OCI-LY1 (cell line): ENCODE measurements around the gene KSR1.

Experiments used
- H2AFZ ChIP-seq: fragments of 200-600 bp; sonication (generic), shearing (Covaris generic); 2 replicates; pipeline ENCODE4 v1.6.0; 2014; ENCODE audit warnings: antibody characterized with exemption, mild to moderate bottlenecking, low read length
- H3F3A ChIP-seq: fragments of 200-600 bp; sonication (generic), shearing (Covaris generic); 2 replicates; pipeline ENCODE4 v1.6.0; 2014; ENCODE audit warnings: mild to moderate bottlenecking, antibody characterized with exemption, low read length, moderate library complexity; ENCODE audit not compliant: insufficient read depth
- H3K27ac ChIP-seq: fragments of 200-600 bp; sonication (generic); 2 replicates; pipeline ENCODE4 v1.5.1; 2014; ENCODE audit warnings: low read length, mixed run types, mild to moderate bottlenecking, low read depth; ENCODE audit not compliant: poor library complexity, severe bottlenecking
- H3K27me3 ChIP-seq: fragments of 200-600 bp; sonication (generic); 2 replicates; pipeline ENCODE4 v1.6.0; 2014; ENCODE audit warnings: antibody characterized with exemption, mild to moderate bottlenecking, low read length, moderate library complexity; ENCODE audit not compliant: insufficient read depth
- H3K36me3 ChIP-seq: fragments of 200-600 bp; sonication (generic); 2 replicates; pipeline ENCODE4 v1.6.1; 2014; ENCODE audit warnings: mild to moderate bottlenecking, antibody characterized with exemption, low read length, moderate library complexity, mixed read lengths; ENCODE audit not compliant: insufficient read depth
- H3K4me1 ChIP-seq: fragments of 200-600 bp; sonication (generic); 2 replicates; pipeline ENCODE4 v1.5.1; 2014; ENCODE audit warnings: mild to moderate bottlenecking, low read length, moderate library complexity; ENCODE audit not compliant: insufficient read depth, severe bottlenecking
- H3K4me2 ChIP-seq: fragments of 200-600 bp; sonication (generic), shearing (Covaris generic); 2 replicates; pipeline ENCODE4 v1.6.1; 2014; ENCODE audit warnings: low read length
- H3K4me3 ChIP-seq: fragments of 200-600 bp; sonication (generic); 2 replicates; pipeline ENCODE4 v1.5.1; 2014; ENCODE audit warnings: low read length, low read depth, mild to moderate bottlenecking, mixed read lengths; ENCODE audit not compliant: poor library complexity, severe bottlenecking
- H3K79me2 ChIP-seq: fragments of 200-600 bp; shearing (Covaris generic); 2 replicates; pipeline ENCODE4 v1.6.1; 2016; ENCODE audit warnings: mixed run types, low read length, mixed read lengths; ENCODE audit not compliant: insufficient read depth
- H3K9ac ChIP-seq: fragments of 200-600 bp; sonication (generic), shearing (Covaris generic); 2 replicates; pipeline ENCODE4 v1.6.1; 2014; ENCODE audit warnings: mild to moderate bottlenecking, low read length, mixed read lengths
- H3K9me2 ChIP-seq: fragments of 200-600 bp; sonication (generic), shearing (Covaris generic); 2 replicates; pipeline ENCODE4 v1.6.1; 2014; ENCODE audit warnings: low read depth, mild to moderate bottlenecking, low read length, mixed read lengths
- H3K9me3 ChIP-seq: fragments of 200-600 bp; shearing (Covaris generic); 2 replicates; pipeline ENCODE4 v1.6.1; 2014; ENCODE audit warnings: low read length, mixed read lengths
- H4K20me1 ChIP-seq: fragments of 200-600 bp; sonication (generic), shearing (Covaris generic); 2 replicates; pipeline ENCODE4 v1.6.0; 2016; ENCODE audit warnings: mild to moderate bottlenecking, low read length; ENCODE audit not compliant: insufficient read depth
- CTCF ChIP-seq: fragments of 200-600 bp; sonication (generic), shearing (Covaris generic); IDR thresholded peaks from 2 replicates; pipeline ENCODE4 v1.5.1; 2017; ENCODE audit warnings: mild to moderate bottlenecking, antibody characterized with exemption, low read length, moderate library complexity, mixed read lengths
- EZH2 ChIP-seq: fragments of 200-600 bp; sonication (generic), shearing (Covaris generic); IDR thresholded peaks from 2 replicates; pipeline ENCODE4 v1.8.0; 2017; ENCODE audit warnings: borderline replicate concordance, mixed run types, mild to moderate bottlenecking, antibody characterized with exemption, low read length, moderate library complexity, mixed read lengths

KSR1 gene

GRCh38 chr17:27512511-27513346 is 56.5 kb downstream of the KSR1 start:
- H3F3A ChIP-seq = no peaks in the 10 kb centered on the region
- no peak overlapping the region for H3K4me3 ChIP-seq
- no peaks in the 10 kb centered on the region for H3K27me3 ChIP-seq
- no peak overlapping the region for H3K27ac ChIP-seq
- H3K9ac ChIP-seq = no peak overlapping the region
- H4K20me1 ChIP-seq = no peaks in the 10 kb centered on the region
- H3K36me3 ChIP-seq = no peaks in the 10 kb centered on the region
- no peaks in the 10 kb centered on the region for H3K79me2 ChIP-seq
- no peaks in the 10 kb centered on the region for H3K9me2 ChIP-seq
- TF ChIP-seq CTCF (no peak), EZH2 (no peak)
- H3K4me2 ChIP-seq = no peak overlapping the region
- H3K4me1 ChIP-seq = no peaks in the 10 kb centered on the region
- H2AFZ ChIP-seq = no peak overlapping the region
- no peaks in the 10 kb centered on the region for H3K9me3 ChIP-seq

GRCh38 chr17:27513849-27514248 is 57.6 kb downstream of the KSR1 start:
- Histone ChIP-seq H3K9ac (no peak overlapping the region), H4K20me1 (no peaks in the 10 kb centered on the region), H3K4me1 (no peaks in the 10 kb centered on the region), H2AFZ (no peak overlapping the region), H3K27ac (no peak overlapping the region), H3K4me3 (no peak overlapping the region), H3K36me3 (no peaks in the 10 kb centered on the region), H3K9me3 (no peaks in the 10 kb centered on the region), H3K4me2 (no peak overlapping the region), H3K79me2 (no peaks in the 10 kb centered on the region), H3F3A (no peaks in the 10 kb centered on the region), H3K27me3 (no peaks in the 10 kb centered on the region), H3K9me2 (no peaks in the 10 kb centered on the region)
- no peak for TF ChIP-seq EZH2
- TF ChIP-seq CTCF = no peak

GRCh38 chr17:27514595-27515413 is 58.6 kb downstream of the KSR1 start:
- H4K20me1 ChIP-seq = no peaks in the 10 kb centered on the region

More at GRCh38 chr17:27514595-27515413, 58.6 kb downstream of the KSR1 start:
- TF ChIP-seq EZH2 = no peak
- no peak for TF ChIP-seq CTCF
- Histone ChIP-seq H3K27me3 (no peaks in the 10 kb centered on the region; the same call in 1 of the 2 replicates), H2AFZ (no peak overlapping the region), H3K27ac (no peak overlapping the region), H3K79me2 (no peaks in the 10 kb centered on the region), H3K9me2 (no peaks in the 10 kb centered on the region), H3K9me3 (no peaks in the 10 kb centered on the region), H3K4me1 (no peaks in the 10 kb centered on the region), H3K9ac (no peak overlapping the region), H3K4me2 (no peak overlapping the region), H3K36me3 (no peaks in the 10 kb centered on the region), H3K4me3 (no peak overlapping the region), H3F3A (no peaks in the 10 kb centered on the region)
